BLaER1 treated with 17β-estradiol and CSF1 and Interleukin-3, amounts not matched to agents 10 nM and 100 nM (cell line): ENCODE measurements around the gene CTSO.
"Not testable (repeated sequence)": the region's sequence is repeated elsewhere in the genome, so short reads cannot be mapped to it uniquely, and the experiment has no call there.

Experiments
- H3K27ac ChIP-seq, 11 experiments: shearing (Covaris generic); formaldehyde crosslinking; 2 replicates each; pipeline ENCODE4 v1.8.1; 2022
- H3K27me3 ChIP-seq, 11 experiments: shearing (Covaris generic); formaldehyde crosslinking; 2 replicates each; pipeline ENCODE4 v1.8.1; 2022
- H3K36me3 ChIP-seq, 11 experiments: shearing (Covaris generic); formaldehyde crosslinking; 2 replicates each; pipeline ENCODE4 v1.8.1; 2022
- H3K4me1 ChIP-seq, 10 experiments: shearing (Covaris generic); formaldehyde crosslinking; 2 replicates each; pipeline ENCODE4 v1.8.1; 2022
- H3K4me2 ChIP-seq, 11 experiments: shearing (Covaris generic); formaldehyde crosslinking; 2 replicates each; pipeline ENCODE4 v1.8.1; 2022
- H3K4me3 ChIP-seq, 10 experiments: shearing (Covaris generic); formaldehyde crosslinking; 2 replicates each; pipeline ENCODE4 v1.8.1; 2022
- H3K9ac ChIP-seq, 11 experiments: shearing (Covaris generic); formaldehyde crosslinking; 2 replicates each; pipeline ENCODE4 v1.8.1; 2022
- H3K9me3 ChIP-seq, 11 experiments: shearing (Covaris generic); formaldehyde crosslinking; replicated peaks in 1 of 11; 2 replicates each; pipeline ENCODE4 v1.8.1; 2022
- H4K20me1 ChIP-seq, 11 experiments: shearing (Covaris generic); formaldehyde crosslinking; 2 replicates each; pipeline ENCODE4 v1.8.1; 2022
- Cebpa-rat ChIP-seq, 11 experiments: shearing (Covaris generic); IDR thresholded peaks; 2 replicates each; pipeline ENCODE4 v1.8.1; 2022

Gene CTSO

DNA sequence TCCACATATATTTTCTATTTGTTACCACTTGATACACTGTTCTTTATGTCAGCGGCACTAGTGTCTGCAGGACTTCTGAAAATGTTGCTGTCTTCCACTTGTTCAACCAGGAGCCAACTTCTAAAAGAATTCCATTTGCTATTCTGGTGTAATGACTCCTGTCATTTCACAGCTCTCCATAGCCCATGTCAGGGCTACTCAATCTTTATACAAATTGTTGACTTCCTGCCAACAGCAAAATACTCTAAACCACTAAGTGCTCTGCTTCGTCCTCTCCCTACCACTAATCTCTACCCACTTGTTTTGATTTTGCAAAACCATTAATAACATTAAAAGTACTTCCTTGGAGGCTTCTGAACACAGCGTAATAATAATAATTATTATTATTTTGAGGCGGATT, 7.2 kb downstream of the CTSO start:
- TF ChIP-seq Cebpa-rat (IDR thresholded peaks at IDR 0.05) = no peak
- Histone ChIP-seq H3K4me3 (no peak overlapping the region), H3K36me3 (peaks cover 0 to 7% (median 0%) of the 10 kb centered on the region in 11 experiments; a peak in 4 of 22 replicates), H3K27me3 (no peaks in the 10 kb centered on the region), H3K4me1 (no peaks in the 10 kb centered on the region), H3K9ac (no peak overlapping the region), H3K27ac (no peak overlapping the region), H4K20me1 (no peaks in the 10 kb centered on the region), H3K9me3 (no peaks in the 10 kb centered on the region), H3K4me2 (no peak overlapping the region)

GRCh38 chr4:155944516-155944915, 9.2 kb downstream of the CTSO start:
- H3K27ac ChIP-seq = no peak overlapping the region
- no peaks in the 10 kb centered on the region for H3K4me1 ChIP-seq
- no peak overlapping the region for H3K4me3 ChIP-seq
- H4K20me1 ChIP-seq = no peaks in the 10 kb centered on the region
- H3K36me3 ChIP-seq = peaks cover 0 to 22% (median 0%) of the 10 kb centered on the region in 11 experiments; a peak in 6 of 22 replicates
- no peak overlapping the region for H3K9ac ChIP-seq
- H3K9me3 ChIP-seq = no peaks in the 10 kb centered on the region
- no peak for TF ChIP-seq Cebpa-rat (IDR thresholded peaks at IDR 0.05)
- no peak overlapping the region for H3K4me2 ChIP-seq
- H3K27me3 ChIP-seq = no peaks in the 10 kb centered on the region

DNA sequence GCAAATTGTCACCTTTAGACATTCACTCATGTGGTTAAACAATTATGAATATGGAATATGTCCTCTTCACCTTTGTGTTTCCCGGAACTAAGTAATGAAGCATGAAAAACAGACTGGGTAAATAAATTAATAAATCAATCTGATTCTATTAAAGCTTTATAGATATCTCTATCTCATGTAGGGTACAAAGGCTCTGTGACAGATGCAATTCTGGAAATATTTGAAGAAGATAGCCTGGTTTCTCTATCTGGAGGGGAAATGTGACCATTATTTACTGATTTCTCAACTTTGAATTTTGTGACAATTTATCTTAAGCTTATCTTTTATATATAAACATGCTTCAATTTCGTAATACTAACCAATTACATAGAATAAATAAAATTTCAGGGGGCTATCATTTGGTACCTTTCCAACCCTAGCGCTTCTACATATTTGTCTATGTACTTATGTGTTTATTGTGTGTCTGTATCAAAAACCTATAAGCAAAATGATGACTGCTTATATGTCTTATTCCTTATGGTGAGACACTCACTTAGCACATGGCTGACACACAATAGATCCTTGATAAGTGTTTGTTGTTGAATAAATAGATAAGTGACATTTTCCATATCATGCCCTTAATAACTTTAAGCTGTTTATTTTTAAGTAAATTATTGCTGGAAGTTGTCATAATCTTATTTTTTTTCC, 9.9 kb downstream of the CTSO start:
- no peak overlapping the region for H3K27ac ChIP-seq
- no peaks in the 10 kb centered on the region for H3K4me1 ChIP-seq
- no peaks in the 10 kb centered on the region for H3K9me3 ChIP-seq
- no peaks in the 10 kb centered on the region for H4K20me1 ChIP-seq
- H3K9ac ChIP-seq = no peak overlapping the region
- no peak overlapping the region for H3K4me3 ChIP-seq
- H3K27me3 ChIP-seq = no peaks in the 10 kb centered on the region
- TF ChIP-seq Cebpa-rat (IDR thresholded peaks at IDR 0.05) = no peak
- H3K36me3 ChIP-seq = peaks cover 0 to 29% (median 0%) of the 10 kb centered on the region in 11 experiments; a peak in 6 of 22 replicates
- no peak overlapping the region for H3K4me2 ChIP-seq

DNA sequence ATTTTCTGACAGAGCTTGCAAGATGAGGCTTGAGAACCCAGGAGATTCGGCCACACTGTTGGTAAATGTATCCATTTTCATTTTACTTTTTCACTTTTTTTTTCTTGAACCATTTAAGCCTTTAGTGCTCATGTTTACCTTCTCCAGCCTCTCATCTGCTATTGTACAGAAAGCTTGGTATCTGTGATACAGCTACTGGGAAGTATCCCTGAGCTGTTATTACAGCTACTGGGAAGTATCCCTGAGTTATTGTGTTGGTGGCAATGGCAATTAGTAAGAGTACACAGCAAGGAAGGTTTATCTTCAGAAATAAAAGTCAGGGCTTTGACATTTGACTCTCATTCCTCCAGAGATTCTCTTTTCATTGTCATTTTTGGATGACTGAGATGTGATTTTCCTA, 11.8 kb downstream of the CTSO start:
- Histone ChIP-seq H4K20me1 (no peaks in the 10 kb centered on the region), H3K4me3 (no peak overlapping the region), H3K27ac (no peak overlapping the region), H3K9ac (no peak overlapping the region), H3K4me2 (no peak overlapping the region), H3K36me3 (peaks cover 0 to 32% (median 0%) of the 10 kb centered on the region in 11 experiments; a peak in 6 of 22 replicates), H3K9me3 (no peaks in the 10 kb centered on the region), H3K4me1 (no peaks in the 10 kb centered on the region), H3K27me3 (no peaks in the 10 kb centered on the region)
- TF ChIP-seq Cebpa-rat (IDR thresholded peaks at IDR 0.05) = no peak

- no peak overlapping the region for H3K4me3 ChIP-seq
- no peaks in the 10 kb centered on the region for H4K20me1 ChIP-seq
- H3K27me3 ChIP-seq = no peaks in the 10 kb centered on the region
- no peak overlapping the region for H3K4me2 ChIP-seq
- no peaks in the 10 kb centered on the region for H3K4me1 ChIP-seq
- no peak for TF ChIP-seq Cebpa-rat (IDR thresholded peaks at IDR 0.05)
- no peak overlapping the region for H3K9ac ChIP-seq
- H3K9me3 ChIP-seq = no peaks in the 10 kb centered on the region
- peaks cover 0 to 32% (median 0%) of the 10 kb centered on the region in 11 experiments; a peak in 6 of 22 replicates for H3K36me3 ChIP-seq
- H3K27ac ChIP-seq = no peak overlapping the region
These were observed 12.4 kb downstream of the CTSO start for GRCh38 chr4:155941085-155941790.

- H3K36me3 ChIP-seq = peaks cover 0 to 18% (median 0%) of the 10 kb centered on the region in 11 experiments; a peak in 3 of 22 replicates
- H3K27me3 ChIP-seq = no peaks in the 10 kb centered on the region
- no peak overlapping the region for H3K9ac ChIP-seq
- no peak overlapping the region for H3K4me3 ChIP-seq
- TF ChIP-seq Cebpa-rat (IDR thresholded peaks at IDR 0.05) = no peak
- H3K4me1 ChIP-seq = no peaks in the 10 kb centered on the region
- H3K27ac ChIP-seq = no peak overlapping the region
- no peaks in the 10 kb centered on the region for H4K20me1 ChIP-seq
- peaks cover 6 to 18% (median 12%) of the 10 kb centered on the region in 11 experiments; a peak in 14 of 22 replicates for H3K9me3 ChIP-seq
- no peak overlapping the region for H3K4me2 ChIP-seq
These were observed 18.2 kb downstream of the CTSO start for GRCh38 chr4:155935389-155935986.

GRCh38 chr4:155934634-155935033, 19.0 kb downstream of the CTSO start:
- not testable (repeated sequence) for H4K20me1 ChIP-seq, H3K27me3 ChIP-seq, H3K4me2 ChIP-seq, H3K4me3 ChIP-seq, H3K4me1 ChIP-seq, H3K9ac ChIP-seq, H3K27ac ChIP-seq
- peaks cover 0 to 11% (median 0%) of the 10 kb centered on the region in 11 experiments; a peak in 5 of 22 replicates for H3K36me3 ChIP-seq
- peaks cover 11 to 25% (median 17%) of the 10 kb centered on the region in 11 experiments for H3K9me3 ChIP-seq

- no peak for TF ChIP-seq Cebpa-rat (IDR thresholded peaks at IDR 0.05)
- no peak overlapping the region for H3K27ac ChIP-seq
- H3K4me3 ChIP-seq = no peak overlapping the region
- H3K9ac ChIP-seq = no peak overlapping the region
- no peak overlapping the region for H3K4me2 ChIP-seq
- no peaks in the 10 kb centered on the region for H3K27me3 ChIP-seq
- no peaks in the 10 kb centered on the region for H4K20me1 ChIP-seq
- H3K4me1 ChIP-seq = 0 out of 20 replicates have a peak, but pooled peaks cover 0 to 4% (median 0%) of the 10 kb centered on the region in 10 experiments
- peaks cover 21 to 37% (median 27%) of the 10 kb centered on the region in 11 experiments for H3K9me3 ChIP-seq
- peaks cover 0 to 16% (median 10%) of the 10 kb centered on the region in 11 experiments; a peak in 12 of 22 replicates for H3K36me3 ChIP-seq
These were observed 22.0 kb downstream of the CTSO start for GRCh38 chr4:155931634-155932033.

- Histone ChIP-seq H4K20me1 (no peaks in the 10 kb centered on the region), H3K36me3 (peaks cover 0 to 16% (median 10%) of the 10 kb centered on the region in 11 experiments; a peak in 12 of 22 replicates), H3K27ac (no peak overlapping the region; a peak in 1 of 22 replicates), H3K4me2 (no peak overlapping the region), H3K9me3 (peaks cover 21 to 37% (median 27%) of the 10 kb centered on the region in 11 experiments), H3K27me3 (no peaks in the 10 kb centered on the region), H3K4me1 (0 out of 20 replicates have a peak, but pooled peaks cover 0 to 4% (median 0%) of the 10 kb centered on the region in 10 experiments), H3K4me3 (no peak overlapping the region), H3K9ac (no peak overlapping the region)
- TF ChIP-seq Cebpa-rat (IDR thresholded peaks at IDR 0.05) = no peak
These were observed 23.3 kb downstream of the CTSO start for GRCh38 chr4:155930330-155930729.
